ENCODE data around the gene CTSS. TPM values are rescaled to one million over a fixed set of nuclear protein-coding genes. Genes with fewer than 3 reads are reported as not detected.
"Not testable (repeated sequence)": the region's sequence is repeated elsewhere in the genome, so short reads cannot be mapped to it uniquely, and the experiment has no call there.

Gene CTSS
- polyA plus RNA-seq, 1 experiment: 7.1 TPM

- TF ChIP-seq CTCF (IDR thresholded peaks at IDR 0.05; ENCODE audit: low read depth, low read length): no peak
- Histone ChIP-seq H3K4me3 (ENCODE audit: low read depth, low read length) (no peak overlapping the region), H3K27ac (ENCODE audit: low read depth, low read length) (no peak overlapping the region), H3K9me3 (ENCODE audit: control insufficient read depth, insufficient read depth, low read length) (no peaks in the 10 kb centered on the region), H3K27me3 (ENCODE audit: control insufficient read depth, insufficient read depth, low read length) (no peaks in the 10 kb centered on the region)
- ChIA-PET POLR2A (no interaction called here), CTCF (interaction anchor here (0.6 to 1.0 kb wide), 2 partner anchors 14 to 123 kb away, joined by 5 read pairs; no protein-coding TSS in a partner anchor)
- DNase-seq (ENCODE audit: low read depth, low spot score): no peak
Measured at GRCh38 chr1:150799089-150799488, 33.5 kb upstream of the CTSS start.

- H3K27me3 ChIP-seq (ENCODE audit: control insufficient read depth, insufficient read depth, low read length): no peaks in the 10 kb centered on the region
- ChIA-PET CTCF (interaction anchor here (1.0 kb wide), 1 partner anchor 15 kb away, joined by 5 read pairs; no protein-coding TSS in a partner anchor), POLR2A (no interaction called here)
- DNase-seq (ENCODE audit: low read depth, low spot score): no peak
- H3K27ac ChIP-seq (ENCODE audit: low read depth, low read length): no peak overlapping the region
- TF ChIP-seq CTCF (IDR thresholded peaks at IDR 0.05; ENCODE audit: low read depth, low read length): no peak
- no peak overlapping the region for H3K4me3 ChIP-seq (ENCODE audit: low read depth, low read length)
- H3K9me3 ChIP-seq (ENCODE audit: control insufficient read depth, insufficient read depth, low read length): no peaks in the 10 kb centered on the region
Measured at GRCh38 chr1:150798525-150798924, 32.9 kb upstream of the CTSS start.

- CTCF ChIA-PET: no interaction called here
- H3K9me3 ChIP-seq (ENCODE audit: control insufficient read depth, insufficient read depth, low read length): no peaks in the 10 kb centered on the region
- H3K27me3 ChIP-seq (ENCODE audit: control insufficient read depth, insufficient read depth, low read length): no peaks in the 10 kb centered on the region
- no peak overlapping the region for H3K4me3 ChIP-seq (ENCODE audit: low read depth, low read length)
- no peak for TF ChIP-seq CTCF (IDR thresholded peaks at IDR 0.05; ENCODE audit: low read depth, low read length)
- no peak overlapping the region for H3K27ac ChIP-seq (ENCODE audit: low read depth, low read length)
- DNase-seq (ENCODE audit: low read depth, low spot score): no peak
- POLR2A ChIA-PET: no interaction called here
Measured at GRCh38 chr1:150796374-150796773, 30.8 kb upstream of the CTSS start.

GRCh38 chr1:150793778-150794177 lies 28.2 kb upstream of the CTSS start:
- CTCF ChIA-PET; H3K27me3 ChIP-seq (ENCODE audit: control insufficient read depth, insufficient read depth, low read length); DNase-seq (ENCODE audit: low read depth, low spot score); H3K27ac ChIP-seq (ENCODE audit: low read depth, low read length); H3K9me3 ChIP-seq (ENCODE audit: control insufficient read depth, insufficient read depth, low read length); H3K4me3 ChIP-seq (ENCODE audit: low read depth, low read length); POLR2A ChIA-PET: not testable (repeated sequence)

GRCh38 chr1:150793221-150793620 lies 27.6 kb upstream of the CTSS start:
- no peak for TF ChIP-seq CTCF (IDR thresholded peaks at IDR 0.05; ENCODE audit: low read depth, low read length)
- H3K27me3 ChIP-seq (ENCODE audit: control insufficient read depth, insufficient read depth, low read length): no peaks in the 10 kb centered on the region
- DNase-seq (ENCODE audit: low read depth, low spot score): no peak
- ChIA-PET CTCF (interaction anchor here (0.6 kb wide), 1 partner anchor 232 kb away, joined by 7 read pairs; no protein-coding TSS in a partner anchor), POLR2A (no interaction called here)
- H3K9me3 ChIP-seq (ENCODE audit: control insufficient read depth, insufficient read depth, low read length): no peaks in the 10 kb centered on the region
- no peak overlapping the region for H3K27ac ChIP-seq (ENCODE audit: low read depth, low read length)
- no peak overlapping the region for H3K4me3 ChIP-seq (ENCODE audit: low read depth, low read length)

GRCh38 chr1:150791585-150791984 lies 26.0 kb upstream of the CTSS start:
- no peaks in the 10 kb centered on the region for H3K9me3 ChIP-seq (ENCODE audit: control insufficient read depth, insufficient read depth, low read length)
- ChIA-PET POLR2A (no interaction called here), CTCF (no interaction called here)
- TF ChIP-seq CTCF (IDR thresholded peaks at IDR 0.05; ENCODE audit: low read depth, low read length): no peak
- H3K27ac ChIP-seq (ENCODE audit: low read depth, low read length): no peak overlapping the region
- H3K27me3 ChIP-seq (ENCODE audit: control insufficient read depth, insufficient read depth, low read length): no peaks in the 10 kb centered on the region
- DNase-seq (ENCODE audit: low read depth, low spot score): no peak
- H3K4me3 ChIP-seq (ENCODE audit: low read depth, low read length): no peak overlapping the region
